Upper lobe of left lung (tissue), 4 donors: Measurements from ENCODE around the gene ITGAD.

Experiments
- EP300 ChIP-seq, 4 donors: sonication (generic); formaldehyde crosslinking; IDR thresholded peaks; one replicate each; pipeline ENCODE4 v1.5.1; 2017; ENCODE audit warnings: antibody characterized with exemption in 4 of 4, control low read depth in 2 of 4
- POLR2A ChIP-seq, 4 donors: fragments of 450-650 bp; IDR thresholded peaks; one replicate each; pipeline ENCODE4 v1.5.1; 2016 to 2017; ENCODE audit warnings: antibody characterized with exemption in 4 of 4, mild to moderate bottlenecking in 2 of 4
- POLR2AphosphoS5 ChIP-seq, 2 donors: sonication (generic); formaldehyde crosslinking; IDR thresholded peaks; one replicate each; pipeline ENCODE4 v1.5.1; 2017; ENCODE audit warnings: antibody characterized with exemption in 2 of 2
- TF ChIP-seq, protein P1 (sequence below), 6 experiments: fragments of 450-650 bp in 4 of 6; fragments of 200-600 bp in 2 of 6; sonication (generic) in 2 of 6; IDR thresholded peaks; one replicate each; pipeline ENCODE4 v1.5.1; 2016 to 2019; ENCODE audit warnings: antibody characterized with exemption in 6 of 6

- TF ChIP-seq POLR2A (IDR thresholded peaks at IDR 0.05): no peak
- no peak for TF ChIP-seq EP300 (IDR thresholded peaks at IDR 0.05)
- TF ChIP-seq, protein P1, sequence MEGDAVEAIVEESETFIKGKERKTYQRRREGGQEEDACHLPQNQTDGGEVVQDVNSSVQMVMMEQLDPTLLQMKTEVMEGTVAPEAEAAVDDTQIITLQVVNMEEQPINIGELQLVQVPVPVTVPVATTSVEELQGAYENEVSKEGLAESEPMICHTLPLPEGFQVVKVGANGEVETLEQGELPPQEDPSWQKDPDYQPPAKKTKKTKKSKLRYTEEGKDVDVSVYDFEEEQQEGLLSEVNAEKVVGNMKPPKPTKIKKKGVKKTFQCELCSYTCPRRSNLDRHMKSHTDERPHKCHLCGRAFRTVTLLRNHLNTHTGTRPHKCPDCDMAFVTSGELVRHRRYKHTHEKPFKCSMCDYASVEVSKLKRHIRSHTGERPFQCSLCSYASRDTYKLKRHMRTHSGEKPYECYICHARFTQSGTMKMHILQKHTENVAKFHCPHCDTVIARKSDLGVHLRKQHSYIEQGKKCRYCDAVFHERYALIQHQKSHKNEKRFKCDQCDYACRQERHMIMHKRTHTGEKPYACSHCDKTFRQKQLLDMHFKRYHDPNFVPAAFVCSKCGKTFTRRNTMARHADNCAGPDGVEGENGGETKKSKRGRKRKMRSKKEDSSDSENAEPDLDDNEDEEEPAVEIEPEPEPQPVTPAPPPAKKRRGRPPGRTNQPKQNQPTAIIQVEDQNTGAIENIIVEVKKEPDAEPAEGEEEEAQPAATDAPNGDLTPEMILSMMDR (IDR thresholded peaks at IDR 0.05): no peak
- no peak for TF ChIP-seq POLR2AphosphoS5 (IDR thresholded peaks at IDR 0.05)
Observed at GRCh38 chr16:31440516-31441184, 47.5 kb downstream of the ITGAD start.
